ENCODE measurements around the gene EEA1.

GRCh38 chr12:92898755-92899154 is 30.3 kb downstream of the EEA1 start:
- TF ChIP-seq CTCF (IDR thresholded peaks at IDR 0.05; ENCODE audit: low read length) (no peak), EZH2 (IDR thresholded peaks at IDR 0.05; ENCODE audit: borderline replicate concordance, low read length) (no peak)
